HG03558 (cell line): ENCODE results near the gene XPA.
"Not testable (repeated sequence)": the region's sequence is repeated elsewhere in the genome, so short reads cannot be mapped to it uniquely, and the experiment has no call there.

Source experiments
- ATAC-seq: cut with Tn5 transposase; IDR thresholded peaks from one replicate; pipeline ENCODE4 v1.9.1; 2021; ENCODE audit warnings: moderate number of reproducible peaks; ENCODE audit not compliant: unreplicated experiment; ENCODE audit errors: extremely low read depth

XPA gene

DNA sequence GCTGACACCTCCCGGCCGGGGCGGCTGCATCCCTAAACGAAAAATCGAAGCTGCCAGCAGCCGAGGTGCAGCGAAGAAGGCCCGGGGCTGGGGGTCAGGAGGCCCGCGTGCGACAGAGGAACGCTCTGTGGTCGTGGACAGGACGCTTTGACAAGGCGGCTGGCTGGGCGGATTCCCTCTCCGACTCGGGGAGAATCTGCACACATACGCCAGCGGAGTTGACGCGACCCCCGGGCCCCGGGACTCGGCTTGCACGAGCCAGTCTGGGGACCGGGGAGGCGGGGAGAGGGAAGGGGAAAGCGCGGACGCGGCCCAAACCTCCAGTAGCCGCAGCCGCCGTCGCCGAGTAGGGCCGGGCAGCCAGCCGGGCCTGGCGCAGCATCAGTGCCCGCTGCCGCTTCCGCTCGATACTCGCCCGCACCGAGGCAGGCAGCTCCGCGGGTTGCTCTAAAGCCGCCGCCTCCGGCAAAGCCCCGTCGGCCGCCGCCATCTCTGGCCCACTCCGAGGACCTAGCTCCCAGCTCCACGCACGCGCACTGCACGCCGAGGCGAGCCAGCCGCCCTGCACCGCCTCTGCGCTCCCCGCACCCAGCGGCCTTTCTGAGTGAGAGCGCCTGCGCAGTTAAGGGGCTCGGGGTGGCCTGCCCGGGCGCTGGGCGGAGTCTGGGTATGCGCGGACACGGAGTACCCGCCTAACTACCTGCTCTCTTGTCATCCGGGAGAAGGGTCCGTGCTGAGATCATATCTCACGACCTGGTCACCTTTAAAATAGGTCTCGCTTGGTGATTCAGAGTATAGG is at the start of gene XPA:
TSS of gene XPA (minus strand) at position 538 of the 799 bp plus-strand sequence. CDS start at position 490, 48 bp downstream.
- peak; percentile 86 for ATAC-seq

DNA sequence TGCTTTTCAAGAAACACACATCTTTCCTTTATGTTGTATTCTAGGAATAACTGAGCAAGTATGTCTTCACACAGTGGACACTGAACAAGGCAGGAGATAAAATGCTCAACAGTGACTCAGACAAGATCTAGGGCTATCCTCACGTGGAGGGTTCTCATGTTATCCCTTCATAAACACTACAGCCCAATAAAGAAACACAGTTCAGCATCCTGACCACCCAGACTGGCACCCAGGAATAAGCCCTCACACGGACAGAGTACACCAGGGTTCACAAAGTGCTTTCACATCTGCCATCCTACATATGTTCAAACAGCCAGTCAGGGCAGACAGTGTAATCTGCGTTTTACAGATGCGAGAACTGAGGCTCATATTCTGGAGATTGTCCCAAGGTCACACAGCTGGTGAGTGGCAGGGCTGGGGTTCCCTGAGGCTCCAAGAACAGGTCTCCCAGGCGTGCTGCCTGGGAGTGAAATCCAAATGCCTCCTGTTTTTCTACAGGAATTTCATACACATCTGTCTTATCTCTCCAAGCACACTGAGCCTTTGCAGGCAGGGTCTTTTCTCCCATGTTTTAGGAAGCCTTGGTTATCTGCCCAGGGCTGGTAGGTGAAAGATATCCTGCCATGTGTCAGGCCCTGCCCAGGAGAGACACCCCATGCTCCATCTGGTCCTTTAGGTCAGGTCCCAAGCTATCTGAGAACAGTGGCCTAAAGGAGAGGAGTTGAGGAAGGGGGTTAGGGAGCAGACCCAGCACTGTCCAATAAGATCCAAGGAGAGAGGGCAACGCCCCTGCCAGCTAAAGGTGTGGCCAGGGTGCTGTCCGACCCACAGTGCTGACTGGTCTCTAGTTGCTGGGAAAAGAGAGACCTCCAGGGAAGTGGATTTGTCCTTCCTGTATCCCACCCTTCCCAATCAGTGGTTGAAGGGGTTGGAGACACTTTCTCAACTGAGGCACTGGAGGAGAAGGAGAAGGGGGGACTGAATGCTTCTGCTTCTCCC is 47.9 kb upstream of the XPA start:
- ATAC-seq = no peak

DNA sequence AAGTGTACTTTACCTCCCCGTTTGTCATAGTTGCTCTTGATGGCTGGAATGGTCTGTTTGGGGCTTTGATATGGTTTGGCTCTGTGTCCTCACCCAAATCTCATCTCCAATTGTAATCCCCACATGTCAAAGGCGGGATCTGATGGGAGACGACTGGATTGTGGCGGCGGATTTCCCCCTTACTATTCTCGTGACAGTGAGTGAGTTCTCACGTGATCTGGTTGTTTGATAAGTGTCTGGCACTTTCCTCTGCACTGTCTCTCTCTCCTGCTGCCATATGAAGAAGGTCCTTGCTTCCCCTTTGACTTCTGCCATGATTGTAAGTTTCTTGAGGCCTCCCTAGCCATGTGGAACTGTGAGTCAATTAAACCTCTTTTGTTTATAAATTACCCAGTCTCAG is 46.9 kb upstream of the XPA start:
- not testable (repeated sequence) for ATAC-seq

DNA sequence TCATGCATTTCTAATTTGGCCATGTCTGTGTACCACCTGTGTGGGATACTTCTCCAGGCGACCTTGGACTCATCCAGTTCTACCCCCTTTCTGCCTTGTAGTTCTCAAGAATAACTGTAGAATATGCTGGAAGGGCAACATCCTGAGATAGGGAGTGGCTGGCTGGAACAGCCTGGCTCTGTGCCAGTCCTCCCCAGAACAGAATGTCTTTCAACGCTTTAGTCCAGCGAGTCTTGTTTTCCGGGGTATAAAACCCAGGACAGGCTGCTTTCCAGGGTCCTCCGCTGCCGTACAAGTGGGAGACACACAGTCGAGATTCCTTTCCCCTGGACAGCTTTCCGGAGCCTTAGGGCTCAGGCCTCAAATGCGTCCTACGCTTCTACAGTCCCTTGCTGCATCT is 45.4 kb upstream of the XPA start:
- ATAC-seq = no peak

DNA sequence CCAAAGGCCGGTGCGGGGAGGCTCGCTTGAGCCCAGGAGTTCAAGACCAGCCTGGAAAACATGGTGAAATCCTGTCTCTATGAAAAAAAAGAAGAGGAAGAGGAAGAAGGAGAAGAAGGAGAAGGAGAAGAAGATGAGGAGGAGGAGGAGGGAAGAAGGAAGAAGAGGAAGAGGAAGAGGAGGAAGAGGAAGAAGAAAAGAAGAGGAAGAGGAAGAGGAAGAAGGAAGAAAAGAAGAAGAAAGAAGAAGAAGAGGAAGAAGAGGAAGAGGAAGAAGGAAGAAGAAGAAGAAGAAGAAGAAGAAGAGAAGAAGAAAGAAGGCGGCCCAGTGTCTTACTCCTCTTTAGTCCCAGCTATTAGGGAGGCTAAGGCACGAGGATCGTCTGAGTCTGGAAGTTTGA is 44.8 kb upstream of the XPA start:
- no peak for ATAC-seq

DNA sequence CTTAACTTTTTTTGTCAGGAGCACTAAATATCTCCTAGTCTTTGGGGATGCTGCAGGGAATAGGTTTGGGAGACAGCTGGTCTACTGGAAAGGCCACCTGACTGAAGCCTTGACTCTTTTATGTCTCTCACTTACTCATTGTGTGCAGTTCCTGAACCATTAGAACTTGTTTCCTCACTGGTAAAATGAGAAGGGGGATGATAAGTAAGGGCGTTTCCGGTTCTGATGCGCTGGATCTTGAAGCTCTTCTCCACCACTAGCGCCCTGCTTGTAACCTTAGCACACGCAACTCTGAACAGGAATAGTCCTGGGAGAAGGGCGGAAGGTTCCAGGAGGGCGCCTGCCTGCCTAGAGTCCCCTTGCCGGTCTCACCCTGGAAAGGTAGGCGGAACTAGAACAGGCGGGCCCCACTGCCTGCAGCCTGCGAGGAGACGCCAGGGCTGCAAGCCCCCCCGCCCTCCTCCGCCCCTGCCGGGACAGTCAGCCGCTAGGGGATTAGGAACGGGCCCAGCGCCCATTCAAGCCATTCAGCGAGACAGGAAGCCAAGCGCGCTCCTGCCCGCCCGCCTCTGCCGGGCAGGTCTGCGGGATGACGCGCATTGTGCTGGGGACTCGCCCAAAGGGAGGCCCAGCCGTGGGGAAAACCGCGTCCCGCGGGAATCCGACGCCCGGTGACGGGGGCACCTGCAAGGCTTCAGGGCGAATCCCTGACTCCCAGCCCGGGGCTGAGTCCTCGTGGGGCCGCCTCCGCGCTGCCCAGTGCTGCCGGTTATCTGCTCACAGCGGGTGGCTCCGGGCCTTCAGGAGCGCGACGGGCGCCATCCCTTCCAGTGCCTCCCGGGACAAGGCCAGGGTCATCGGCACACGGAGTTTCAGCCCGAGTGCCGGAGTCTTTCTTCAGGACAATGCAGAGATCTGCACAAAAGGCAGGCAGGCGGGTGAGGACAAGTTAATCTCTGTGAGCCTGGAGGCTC is 44.0 kb upstream of the XPA start:
- no peak for ATAC-seq

DNA sequence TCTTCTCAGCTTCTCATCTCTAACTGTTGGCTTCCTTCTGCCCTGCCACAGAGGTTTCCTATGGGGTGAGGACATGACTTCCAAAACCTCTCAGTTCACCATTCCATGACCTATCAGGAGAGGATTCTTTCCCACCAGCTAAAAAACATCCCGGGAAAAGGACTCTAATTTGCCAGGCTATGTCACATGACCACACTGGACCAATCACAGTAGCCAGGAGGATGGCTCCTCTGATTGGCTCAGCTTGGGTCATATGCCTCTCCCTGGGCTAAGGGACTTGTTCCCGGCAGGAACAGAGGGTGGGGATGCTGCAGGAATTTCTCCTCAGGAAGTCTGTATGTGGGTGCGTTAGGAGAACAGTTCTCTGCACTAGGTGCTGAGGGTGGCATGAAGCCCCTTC is 40.3 kb upstream of the XPA start:
- no peak for ATAC-seq

DNA sequence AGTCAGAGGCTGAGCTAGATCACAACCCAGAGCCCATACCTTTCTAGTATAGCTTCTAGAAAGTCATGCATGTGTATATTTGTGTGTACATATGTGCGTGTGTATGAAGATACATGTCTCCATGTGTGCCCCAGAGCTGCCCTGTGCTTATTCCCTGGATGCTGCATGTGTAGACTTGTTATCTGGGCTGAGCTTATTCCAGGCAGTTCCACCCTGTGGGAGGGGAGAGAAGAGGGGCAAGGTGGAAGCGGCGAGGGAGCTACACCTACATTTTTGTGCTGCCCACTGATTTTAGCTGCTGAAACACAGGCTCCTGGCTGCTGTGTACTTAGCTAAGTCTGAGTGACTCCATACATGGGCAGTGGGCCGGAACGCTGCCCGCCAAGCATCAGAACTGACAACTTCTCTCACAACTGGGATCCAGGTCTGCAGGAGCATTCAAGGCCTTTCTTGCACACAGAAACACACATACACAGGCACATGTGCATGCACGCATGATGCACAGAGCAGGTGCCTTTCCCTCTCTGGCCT is 38.0 kb upstream of the XPA start:
- no peak for ATAC-seq

DNA sequence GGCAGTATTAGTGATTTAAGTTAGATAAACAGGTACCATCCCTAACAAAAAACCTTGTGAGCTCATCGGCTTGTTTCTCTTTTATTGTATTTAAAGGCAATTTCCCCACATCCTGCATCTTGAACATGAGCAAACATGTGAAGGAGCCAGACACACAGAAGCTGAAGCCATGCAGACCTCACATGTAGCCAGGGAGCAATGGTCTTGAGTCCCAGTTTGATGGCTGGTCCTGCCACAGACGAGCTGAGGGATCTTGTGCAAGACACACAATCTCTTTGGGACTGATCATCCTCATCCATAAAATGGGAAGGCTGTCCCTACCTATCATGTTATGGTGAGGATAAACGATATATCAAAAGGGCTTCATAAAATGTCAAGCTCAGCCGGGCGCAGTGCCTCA is 29.6 kb upstream of the XPA start:
- no peak for ATAC-seq

DNA sequence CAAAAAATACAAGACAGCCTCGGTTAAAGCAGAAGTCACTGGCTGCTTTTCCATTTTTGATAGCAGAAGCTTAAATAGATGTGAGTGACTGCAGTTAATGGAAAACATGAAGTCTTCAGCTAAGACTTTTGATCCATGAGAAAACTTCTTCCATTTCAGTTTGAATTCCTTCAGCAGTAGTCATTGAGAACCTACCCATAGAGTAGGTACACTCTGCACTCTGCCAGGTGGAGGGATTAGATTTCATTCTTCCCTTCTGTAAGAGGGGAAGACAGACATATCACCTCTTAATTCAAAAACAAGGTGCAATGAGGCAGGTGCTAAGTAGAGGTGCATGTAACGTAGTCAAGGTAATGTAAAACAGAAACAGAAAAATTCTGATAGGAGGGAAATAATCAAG is 26.7 kb upstream of the XPA start:
- ATAC-seq = no peak

DNA sequence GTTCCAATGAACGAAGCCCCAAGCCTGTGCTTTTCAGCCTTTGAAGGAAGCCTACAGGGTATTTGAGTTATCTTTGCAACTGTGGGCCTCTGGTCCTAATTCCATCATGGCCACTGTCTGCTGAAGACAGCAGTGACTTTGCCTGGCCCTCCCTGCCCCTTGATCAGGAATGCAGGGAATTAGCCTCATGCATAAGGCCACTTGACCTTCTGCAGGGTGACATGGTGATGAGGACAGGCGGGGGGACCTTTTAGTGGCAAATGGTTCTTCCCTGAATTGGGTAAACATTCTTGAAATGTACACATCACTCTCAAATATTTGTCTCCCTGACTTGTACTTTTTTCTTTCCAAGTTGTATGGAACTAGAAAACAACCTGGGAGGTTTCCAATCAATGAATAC is 25.2 kb upstream of the XPA start:
- ATAC-seq = no peak

DNA sequence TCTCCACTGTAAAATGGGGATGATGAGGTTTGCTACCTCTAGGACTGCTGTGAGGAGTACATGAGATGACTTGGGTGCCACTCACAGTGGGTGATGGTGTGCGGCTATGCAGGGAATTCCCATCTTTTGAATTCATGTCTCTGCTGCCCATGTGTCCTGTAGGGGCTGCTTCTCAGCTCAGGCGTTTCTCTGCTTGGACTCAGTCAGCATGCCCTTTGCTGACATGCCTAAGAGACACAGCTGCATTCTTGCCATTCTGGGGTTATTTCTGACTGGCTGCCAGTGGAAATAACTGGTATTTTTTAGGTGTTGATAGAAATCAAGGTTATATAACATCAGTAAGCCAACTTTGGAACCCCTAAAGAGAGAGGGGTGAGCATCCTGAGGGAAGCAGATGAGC is 24.3 kb upstream of the XPA start:
- ATAC-seq = no peak

DNA sequence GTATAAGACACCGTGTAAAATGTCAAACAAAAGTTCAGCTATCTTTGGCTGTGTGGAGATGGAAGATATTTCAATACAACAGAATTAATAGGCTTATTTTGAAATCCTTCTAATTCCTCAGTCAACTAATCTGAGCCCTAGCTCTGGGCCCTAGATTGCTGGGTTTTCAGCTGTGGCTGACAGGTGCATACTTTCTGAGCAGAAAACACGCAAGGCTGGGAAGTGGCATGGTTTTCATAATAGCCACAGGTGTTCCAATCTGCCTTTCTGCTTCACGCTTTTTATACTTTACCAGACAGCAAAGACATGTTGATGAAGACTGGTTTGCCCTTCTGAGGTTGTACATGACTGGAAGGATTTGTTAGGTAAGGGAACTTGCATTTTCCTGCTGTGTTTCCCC is 20.7 kb upstream of the XPA start:
- no peak for ATAC-seq

DNA sequence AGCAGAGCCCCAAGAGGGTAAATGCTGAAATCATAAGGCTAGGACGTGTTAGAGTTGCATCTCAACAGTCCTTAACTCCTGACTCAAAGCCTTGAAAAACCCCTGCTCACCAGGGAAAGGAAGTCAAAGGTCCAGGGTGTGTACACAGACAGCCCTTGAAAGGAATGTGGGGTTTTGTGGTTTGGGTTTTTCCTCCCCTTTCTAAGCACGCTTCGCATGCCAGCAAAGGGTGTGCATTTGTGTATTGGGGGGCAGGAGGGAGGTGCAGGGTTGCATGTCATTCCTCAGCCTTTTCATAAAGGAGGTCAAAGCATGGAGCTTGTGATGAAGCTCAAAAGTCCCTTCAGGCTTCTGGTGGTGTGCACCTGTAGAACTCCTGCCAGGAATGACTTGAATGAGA is 17.3 kb upstream of the XPA start:
- ATAC-seq = no peak

DNA sequence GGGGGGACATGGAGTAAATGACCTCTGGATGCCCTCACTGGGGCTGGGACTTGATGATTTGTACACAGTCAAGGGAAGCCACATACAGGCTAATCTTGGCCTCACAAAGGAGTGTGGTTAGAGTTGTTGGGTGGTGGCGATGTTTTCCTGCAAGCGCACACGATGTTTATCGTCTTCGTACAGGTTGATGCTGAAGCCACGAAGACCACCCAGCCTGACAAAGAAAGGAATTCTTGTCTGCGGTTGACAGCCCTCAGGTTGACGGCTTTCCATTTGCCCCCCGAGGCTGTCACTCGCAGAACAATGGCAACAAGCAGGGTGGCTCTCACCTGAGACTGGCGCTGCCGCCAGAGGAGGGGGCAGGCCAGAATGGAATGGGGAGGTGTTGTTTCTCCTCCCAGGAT is 14.1 kb upstream of the XPA start:
- no peak for ATAC-seq

DNA sequence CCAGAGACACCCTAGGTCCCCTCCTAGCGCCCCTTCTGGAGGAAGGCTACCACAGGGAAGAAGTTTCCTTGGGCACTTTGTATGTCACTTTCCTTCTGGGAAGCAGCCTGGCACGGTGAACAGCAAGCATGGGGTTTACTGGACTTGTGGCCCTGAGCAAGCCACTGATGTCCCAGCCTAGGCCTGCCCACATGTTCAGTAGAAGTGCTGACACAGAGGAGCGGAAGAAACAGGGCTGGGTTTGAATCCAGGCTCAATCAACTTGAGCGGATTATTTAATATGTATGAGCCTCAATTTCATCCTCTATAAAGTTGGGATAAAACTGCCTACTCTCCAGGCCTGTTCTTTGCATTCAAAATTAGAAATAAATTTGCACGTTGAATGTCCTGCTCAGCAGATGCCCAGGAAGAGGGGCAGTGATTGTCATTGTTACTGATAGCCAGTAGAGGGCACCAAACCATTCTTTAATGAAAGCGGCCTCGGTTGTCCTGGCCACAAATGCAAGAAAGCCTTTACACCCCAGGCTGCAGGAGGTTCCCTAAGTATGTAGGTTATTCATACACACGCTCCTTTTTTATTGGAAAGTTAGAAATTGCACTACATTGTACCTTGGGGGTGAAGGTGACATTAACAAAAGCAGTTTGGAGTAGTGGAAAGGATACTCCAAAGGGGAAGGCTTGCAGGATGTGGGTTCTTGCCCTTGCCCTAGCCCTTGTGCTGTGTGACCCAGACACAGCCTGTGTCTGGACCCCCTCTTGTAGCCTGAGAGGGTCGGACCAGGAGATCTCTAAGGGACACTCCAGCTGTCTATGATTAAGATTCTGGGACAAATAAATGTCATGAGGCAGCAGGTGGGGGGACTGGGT is 13.4 kb upstream of the XPA start:
- ATAC-seq = no peak

DNA sequence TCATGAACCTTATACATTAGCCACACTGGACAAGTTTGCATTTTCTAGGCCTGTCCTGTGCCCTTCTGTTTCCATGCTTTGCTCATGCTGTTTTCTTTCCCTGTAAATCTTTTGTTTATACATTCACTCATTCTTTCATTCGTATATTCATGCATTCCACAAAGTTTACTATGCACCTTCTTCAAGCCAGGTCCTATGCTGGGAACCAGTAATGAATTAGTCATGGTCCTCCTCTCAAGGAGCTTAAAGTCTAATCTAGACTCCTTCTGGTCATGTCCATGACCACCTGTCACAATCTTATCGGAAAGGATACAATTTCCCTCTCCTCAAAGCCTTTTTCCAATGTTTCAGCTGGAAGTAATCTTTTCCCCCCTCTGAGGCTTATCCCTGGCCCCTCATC is 9.1 kb upstream of the XPA start:
- no peak for ATAC-seq

DNA sequence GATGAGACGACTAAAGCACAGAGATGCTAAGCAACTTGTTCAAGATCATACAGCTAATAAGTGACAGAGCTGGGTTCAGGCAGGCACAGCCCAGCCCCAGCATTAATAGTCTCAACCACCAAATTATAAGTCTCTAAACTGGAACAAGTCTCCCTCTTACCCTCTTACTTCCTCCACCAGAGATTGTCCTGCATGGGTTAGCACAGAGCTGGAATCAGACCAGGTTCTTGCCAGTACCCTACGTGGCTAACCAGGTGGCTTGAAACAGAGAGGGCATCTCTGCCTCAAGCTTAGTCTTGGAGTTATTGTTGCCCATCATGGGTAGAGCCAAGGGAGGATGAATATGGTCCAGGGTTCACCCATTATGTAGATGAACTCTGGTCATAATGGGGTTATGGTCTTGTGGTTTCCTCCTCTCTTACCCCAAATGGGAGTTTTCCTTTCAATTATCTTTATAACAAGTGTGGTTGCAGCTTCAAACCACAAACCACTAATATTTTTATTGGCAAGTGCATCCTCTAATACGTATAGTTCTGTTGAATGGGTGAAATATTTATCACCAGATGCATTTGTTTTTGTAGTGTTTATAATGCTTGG is 8.3 kb upstream of the XPA start:
- no peak for ATAC-seq

DNA sequence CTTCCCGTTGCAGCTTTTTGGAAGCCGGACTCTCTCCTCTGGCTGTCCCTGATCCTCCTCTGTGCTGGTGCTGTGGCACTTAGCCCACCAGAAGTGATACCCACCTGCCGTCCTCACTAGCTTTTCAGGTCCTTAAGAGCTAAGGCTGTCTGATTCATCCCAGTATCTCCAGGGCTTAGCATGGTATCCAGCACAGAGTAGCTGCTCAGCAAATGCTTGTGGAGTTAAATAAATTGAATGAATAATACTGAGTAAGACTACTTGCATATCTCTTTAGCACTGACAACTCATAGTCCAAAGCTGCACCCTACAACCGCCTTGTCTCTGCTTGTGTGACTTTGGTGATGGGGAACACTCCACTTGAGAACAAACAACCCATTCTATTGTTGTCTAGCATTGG is 7.7 kb upstream of the XPA start:
- ATAC-seq = no peak
